Naive thymus-derived CD4-positive, alpha-beta T cell (primary cell): Measurements from ENCODE around the gene MGA. TPM values are rescaled to one million over a fixed set of nuclear protein-coding genes. Genes with fewer than 3 reads are reported as not detected.

ENCODE experiments used
- ATAC-seq: fragments of 150-1000 bp; cut with Tn5 transposase; 2 replicates; pipeline ENCODE4 v1.10.0; 2021; ENCODE audit warnings: mild to moderate bottlenecking, moderate library complexity
- CTCF ChIA-PET: fragments of 350-600 bp; sonication (Branson Sonifier 250); formaldehyde crosslinking; loops from one replicate; lab custom pipeline; 2021; ENCODE audit warnings: antibody characterized with exemption; lab: Charles Lee
- POLR2A ChIA-PET: fragments of 350-600 bp; sonication (Branson Sonifier 250); formaldehyde crosslinking; loops from one replicate; lab custom pipeline; 2021; ENCODE audit warnings: antibody characterized with exemption, inconsistent platforms; lab: Charles Lee
- DNase-seq, 9 donors: peaks; one replicate each; pipeline versions ENCODE4 v3.0.0 to v3.0.0-alpha.2; 2020 to 2022; ENCODE audit warnings: mixed read lengths in 1 of 9
- H3K27ac ChIP-seq: one replicate; pipeline ENCODE4 v1.7.0; 2013; ENCODE audit warnings: mild to moderate bottlenecking, low read depth, low read length, moderate library complexity
- H3K27me3 ChIP-seq, 2 donors: one replicate each; pipeline ENCODE4 v1.7.0; 2013; ENCODE audit warnings: low read length in 2 of 2, mild to moderate bottlenecking in 2 of 2, moderate library complexity in 2 of 2; ENCODE audit not compliant: control insufficient read depth in 2 of 2, insufficient read depth in 2 of 2
- H3K36me3 ChIP-seq, 3 experiments: 1 replicate in 2 of 3; 2 replicates in 1 of 3; pipeline ENCODE4 v1.7.0; 2013; ENCODE audit warnings: low read length in 3 of 3, mild to moderate bottlenecking in 3 of 3, moderate library complexity in 1 of 3; ENCODE audit not compliant: insufficient read depth in 3 of 3, control insufficient read depth in 2 of 3
- H3K4me1 ChIP-seq, 2 donors: one replicate each; pipeline ENCODE4 v1.7.0; 2013; ENCODE audit warnings: low read length in 2 of 2, mild to moderate bottlenecking in 2 of 2, moderate library complexity in 1 of 2; ENCODE audit not compliant: control insufficient read depth in 2 of 2, insufficient read depth in 2 of 2
- H3K4me3 ChIP-seq: 2 replicates; pipeline ENCODE4 v1.7.0; 2013; ENCODE audit warnings: mild to moderate bottlenecking, low read length
- H3K9me3 ChIP-seq, 3 experiments: 1 replicate in 2 of 3; 2 replicates in 1 of 3; pipeline ENCODE4 v1.7.0; 2013; ENCODE audit warnings: low read length in 3 of 3; ENCODE audit not compliant: control insufficient read depth in 2 of 3
- H3K27ac Mint-ChIP-seq, 9 donors: one replicate each; pipeline ENCODE4 v1.8.0; 2020 to 2022; ENCODE audit warnings: mixed read lengths in 9 of 9, mild to moderate bottlenecking in 8 of 9, moderate library complexity in 5 of 9, inconsistent platforms in 2 of 9
- H3K27me3 Mint-ChIP-seq, 5 donors: one replicate each; pipeline ENCODE4 v1.8.0; 2021 to 2022; ENCODE audit warnings: mixed read lengths in 5 of 5, mild to moderate bottlenecking in 1 of 5
- H3K36me3 Mint-ChIP-seq, 5 donors: one replicate each; pipeline ENCODE4 v1.8.0; 2020 to 2022; ENCODE audit warnings: mixed read lengths in 5 of 5, mild to moderate bottlenecking in 3 of 5, inconsistent platforms in 1 of 5
- H3K4me1 Mint-ChIP-seq, 7 donors: one replicate each; pipeline ENCODE4 v1.8.0; 2020 to 2022; ENCODE audit warnings: mixed read lengths in 7 of 7, mild to moderate bottlenecking in 3 of 7, inconsistent platforms in 1 of 7
- H3K4me3 Mint-ChIP-seq, 10 donors: one replicate each; pipeline ENCODE4 v1.8.0; 2020 to 2022; ENCODE audit warnings: mild to moderate bottlenecking in 10 of 10, mixed read lengths in 10 of 10, moderate library complexity in 6 of 10, inconsistent platforms in 2 of 10
- H3K9me3 Mint-ChIP-seq, 11 donors: one replicate each; pipeline ENCODE4 v1.8.0; 2020 to 2022; ENCODE audit warnings: mixed read lengths in 11 of 11, mild to moderate bottlenecking in 4 of 11, inconsistent platforms in 1 of 11, moderate library complexity in 1 of 11
- intact Hi-C, 2 donors: fragments of 100-400 bp; cut with micrococcal nuclease; formaldehyde crosslinking; loops; one replicate each; pipeline ENCODE4 v1.15.1; 2023
- polyA plus RNA-seq, 2 donors: library from polyadenylated mRNA; unstranded; fragments of 300-500 nt; fragmentation: Illumina TruSeq; gene quantifications; one replicate each; pipeline ENCODE4 v1.2.3, GENCODE V29; 2021
- total RNA-seq, 6 experiments: library from RNA in 5 of 6; stranded (reverse) in 5 of 6; gene quantifications; 1 replicate in 5 of 6; 2 replicates in 1 of 6; pipeline ENCODE4 v1.2.3 and lab custom pipeline; 2021 to 2026

Gene MGA
- total and polyA plus RNA-seq, 7 experiments from 2014 or later: 12.7 to 73.8 (median 46.9) TPM

GRCh38 chr15:41789662-41790061 lies 129.5 kb downstream of the MGA start:
- DNase-seq (no peak), ATAC-seq (no peak)
- Mint-ChIP-seq H3K27me3 (no peaks in the 10 kb centered on the region), H3K4me1 (peaks cover 41 to 64% (median 50%) of the 10 kb centered on the region in 7 donors), H3K36me3 (peaks cover 0 to 5% (median 0%) of the 10 kb centered on the region in 5 donors), H3K27ac (peak overlapping the region in 3 of 9 donors; percentile 4 to 74 (median 56)), H3K9me3 (no peaks in the 10 kb centered on the region), H3K4me3 (peak overlapping the region in 3 of 10 donors; percentile 5 to 59 (median 56))
- intact Hi-C loops: loop anchor here (2.0 kb wide), 2 partner anchors 13 to 15 kb away; partner anchors contain the start of gene MAPKBP1 (in 1 of the 2)
- Histone ChIP-seq H3K36me3 (no peaks in the 10 kb centered on the region), H3K27me3 (no peaks in the 10 kb centered on the region), H3K9me3 (no peaks in the 10 kb centered on the region), H3K4me3 (no peak overlapping the region), H3K4me1 (peaks cover 8 to 10% of the 10 kb centered on the region in 2 donors), H3K27ac (no peak overlapping the region)
- CTCF ChIA-PET: interaction anchor here (2.6 kb wide), 1 partner anchor 16 kb away, joined by 10 read pairs; the partner anchor contains the start of gene MAPKBP1
- POLR2A ChIA-PET: interaction anchor here (1.6 kb wide), 1 partner anchor 10 kb away, joined by 4 read pairs; no protein-coding TSS in a partner anchor

GRCh38 chr15:41790169-41790568 lies 130.0 kb downstream of the MGA start:
- H3K27me3 Mint-ChIP-seq: no peaks in the 10 kb centered on the region
- peaks cover 46 to 66% (median 52%) of the 10 kb centered on the region in 7 donors for H3K4me1 Mint-ChIP-seq
- intact Hi-C loops: loop anchor here (2.0 kb wide), 2 partner anchors 13 to 15 kb away; partner anchors contain the start of gene MAPKBP1 (in 1 of the 2)
- ATAC-seq: no peak
- ChIA-PET POLR2A (no interaction called here), CTCF (interaction anchor here (2.6 kb wide), 1 partner anchor 17 kb away, joined by 10 read pairs; the partner anchor contains the start of gene MAPKBP1)
- no peak for DNase-seq
- no peaks in the 10 kb centered on the region for H3K27me3 ChIP-seq
- no peaks in the 10 kb centered on the region for H3K36me3 ChIP-seq
- no peaks in the 10 kb centered on the region for H3K9me3 ChIP-seq
- no peaks in the 10 kb centered on the region for H3K9me3 Mint-ChIP-seq
- H3K4me1 ChIP-seq: peaks cover 8 to 10% of the 10 kb centered on the region in 2 donors
- H3K4me3 Mint-ChIP-seq: peak overlapping the region in 6 of 10 donors; percentile 5 to 67 (median 50)
- H3K27ac ChIP-seq: no peak overlapping the region
- H3K36me3 Mint-ChIP-seq: peaks cover 0 to 2% (median 0%) of the 10 kb centered on the region in 5 donors
- peak overlapping the region in 5 of 9 donors; percentile 4 to 53 (median 39) for H3K27ac Mint-ChIP-seq
- no peak overlapping the region for H3K4me3 ChIP-seq

DNA sequence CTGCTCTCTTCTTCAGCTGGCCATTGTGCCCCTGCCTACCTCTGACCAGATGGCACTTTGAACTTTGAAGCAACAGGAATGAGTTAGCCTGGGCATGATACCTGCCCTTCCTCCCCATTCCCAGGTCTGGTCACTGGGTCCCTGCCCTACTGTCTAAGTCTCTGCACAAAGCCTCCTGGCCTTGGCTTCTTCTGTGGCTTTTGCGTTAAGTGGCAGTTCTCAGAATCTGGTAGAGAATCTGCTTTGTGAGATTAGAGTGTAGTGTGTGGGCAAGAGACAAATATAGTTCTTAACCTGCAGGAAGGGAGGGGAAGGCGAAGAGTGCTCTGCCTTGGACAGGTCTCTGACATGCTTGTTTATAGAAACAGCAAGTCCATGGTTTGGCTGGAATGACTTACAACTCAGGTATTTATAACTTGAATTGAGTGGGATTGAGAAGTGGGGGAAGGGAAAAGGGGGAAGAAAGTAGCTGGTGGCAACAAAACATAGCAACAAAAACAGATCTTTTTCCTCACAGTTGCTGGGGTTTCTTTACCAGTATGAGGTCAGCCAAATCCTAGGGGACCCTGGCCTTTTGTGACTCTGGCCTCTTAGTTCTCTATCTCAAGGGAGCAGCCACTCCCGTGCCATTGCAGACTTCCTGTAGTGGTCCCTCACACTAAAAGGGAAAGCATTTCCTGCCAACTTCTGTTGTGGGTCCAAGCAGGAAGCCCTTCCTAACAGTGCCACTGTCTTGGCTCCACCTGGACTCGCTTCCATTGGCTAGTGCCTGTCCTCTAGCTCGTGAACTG lies 130.7 kb downstream of the MGA start:
- Histone ChIP-seq H3K27ac (no peak overlapping the region), H3K27me3 (no peaks in the 10 kb centered on the region), H3K36me3 (no peaks in the 10 kb centered on the region), H3K9me3 (no peaks in the 10 kb centered on the region), H3K4me1 (peaks cover 8 to 10% of the 10 kb centered on the region in 2 donors), H3K4me3 (no peak overlapping the region)
- Mint-ChIP-seq H3K4me1 (peaks cover 50 to 72% (median 57%) of the 10 kb centered on the region in 7 donors), H3K36me3 (peaks cover 0 to 2% (median 0%) of the 10 kb centered on the region in 5 donors), H3K27ac (peak overlapping the region in 7 of 9 donors; percentile 1 to 90 (median 53)), H3K27me3 (no peaks in the 10 kb centered on the region), H3K4me3 (peak overlapping the region; percentile 2 to 70 (median 46)), H3K9me3 (no peaks in the 10 kb centered on the region)
- DNase-seq: no peak
- no peak for ATAC-seq
- intact Hi-C loops: loop anchor here (2.0 kb wide), 2 partner anchors 14 to 16 kb away; partner anchors contain the start of gene MAPKBP1 (in 1 of the 2)
- ChIA-PET CTCF (no interaction called here), POLR2A (interaction anchor here (0.6 to 0.7 kb wide), 2 partner anchors 17 to 1698 kb away, joined by 3 to 4 read pairs; partner anchors contain the start of gene MAPKBP1)

- no peak for ATAC-seq
- no peak for DNase-seq
- Mint-ChIP-seq H3K27me3 (no peaks in the 10 kb centered on the region), H3K4me3 (peak overlapping the region in 4 of 10 donors; percentile 23 to 70 (median 63)), H3K4me1 (peaks cover 55 to 78% (median 63%) of the 10 kb centered on the region in 7 donors), H3K9me3 (no peaks in the 10 kb centered on the region), H3K27ac (peak overlapping the region in 3 of 9 donors; percentile 27 to 87 (median 46)), H3K36me3 (peaks cover 0 to 2% (median 0%) of the 10 kb centered on the region in 5 donors)
- CTCF ChIA-PET: no interaction called here
- Histone ChIP-seq H3K4me3 (no peak overlapping the region), H3K27ac (no peak overlapping the region), H3K36me3 (no peaks in the 10 kb centered on the region), H3K27me3 (no peaks in the 10 kb centered on the region), H3K9me3 (no peaks in the 10 kb centered on the region), H3K4me1 (peaks cover 8 to 10% of the 10 kb centered on the region in 2 donors)
- intact Hi-C loops: loop anchor here (2.0 kb wide), 2 partner anchors 15 to 17 kb away; partner anchors contain the start of gene MAPKBP1 (in 1 of the 2)
- POLR2A ChIA-PET: interaction anchor here (0.6 to 0.7 kb wide), 2 partner anchors 17 to 96 kb away, joined by 3 to 4 read pairs; partner anchors contain the start of gene MAPKBP1
Observed at GRCh38 chr15:41791547-41791937, 131.3 kb downstream of the MGA start.

GRCh38 chr15:41792000-41792637 lies 131.9 kb downstream of the MGA start:
- Histone ChIP-seq H3K36me3 (no peaks in the 10 kb centered on the region), H3K9me3 (no peaks in the 10 kb centered on the region), H3K27ac (no peak overlapping the region), H3K4me1 (peaks cover 8 to 10% of the 10 kb centered on the region in 2 donors), H3K27me3 (no peaks in the 10 kb centered on the region), H3K4me3 (no peak overlapping the region)
- DNase-seq (no peak), ATAC-seq (no peak)
- Mint-ChIP-seq H3K27ac (no peak overlapping the region), H3K27me3 (no peaks in the 10 kb centered on the region), H3K9me3 (no peaks in the 10 kb centered on the region), H3K36me3 (peaks cover 0 to 2% (median 0%) of the 10 kb centered on the region in 5 donors), H3K4me3 (peak overlapping the region in 1 of 10 donors; percentile 59), H3K4me1 (peaks cover 58 to 83% (median 67%) of the 10 kb centered on the region in 7 donors)
- intact Hi-C loops: loop anchor here (2.0 kb wide), 2 partner anchors 15 to 17 kb away; partner anchors contain the start of gene MAPKBP1 (in 1 of the 2)
- ChIA-PET CTCF (no interaction called here), POLR2A (interaction anchor here (0.6 kb wide), 1 partner anchor 97 kb away, joined by 4 read pairs; no protein-coding TSS in a partner anchor)

GRCh38 chr15:41794081-41794480 lies 133.9 kb downstream of the MGA start:
- H3K4me3 Mint-ChIP-seq: no peak overlapping the region
- peak overlapping the region in 1 of 9 donors; percentile 38 for H3K27ac Mint-ChIP-seq
- H3K9me3 Mint-ChIP-seq: no peaks in the 10 kb centered on the region
- peaks cover 0 to 3% (median 0%) of the 10 kb centered on the region in 3 experiments for H3K36me3 ChIP-seq
- no peaks in the 10 kb centered on the region for H3K27me3 ChIP-seq
- peaks cover 0 to 2% (median 0%) of the 10 kb centered on the region in 5 donors for H3K36me3 Mint-ChIP-seq
- no peak for DNase-seq
- ATAC-seq: no peak
- no peaks in the 10 kb centered on the region for H3K9me3 ChIP-seq
- ChIA-PET POLR2A (no interaction called here), CTCF (interaction anchor here (0.6 to 2.7 kb wide), 3 partner anchors 18 to 912 kb away, joined by 3 to 8 read pairs (median 4); partner anchors contain the start of gene MAPKBP1)
- peaks cover 8 to 10% of the 10 kb centered on the region in 2 donors for H3K4me1 ChIP-seq
- peaks cover 50 to 74% (median 62%) of the 10 kb centered on the region in 7 donors for H3K4me1 Mint-ChIP-seq
- no peak overlapping the region for H3K27ac ChIP-seq
- intact Hi-C loops: no loop called here
- H3K4me3 ChIP-seq: no peak overlapping the region
- H3K27me3 Mint-ChIP-seq: no peaks in the 10 kb centered on the region
